A673 (cell line): ENCODE data around the gene TTC7B. TPM values are rescaled to one million over a fixed set of nuclear protein-coding genes. Genes with fewer than 3 reads are reported as not detected.

Experiments used
- BruUV-seq: library from RNA; stranded (reverse); fragments of 400-500 nt; replicated peaks from 2 replicates; lab custom pipeline; 2021; lab: Mats Ljungman, UMichigan
- CTCF ChIA-PET: fragments of 300-600 bp; sonication (Branson Sonifier 250); formaldehyde crosslinking; loops from one replicate; lab custom pipeline; 2022; ENCODE audit warnings: antibody characterized with exemption; lab: Charles Lee
- POLR2A ChIA-PET: fragments of 300-600 bp; sonication (Branson Sonifier 250); formaldehyde crosslinking; loops from one replicate; lab custom pipeline; 2022; ENCODE audit warnings: antibody characterized with exemption; ENCODE audit not compliant: low non-redundant PET; lab: Charles Lee
- DNase-seq: peaks from one replicate; pipeline ENCODE4 v3.0.0-alpha.2; 2015; ENCODE audit warnings: low spot score
- H3K27ac ChIP-seq: fragments of 200-600 bp; sonication (generic); 2 replicates; pipeline ENCODE4 v1.5.1; 2016; ENCODE audit warnings: mixed run types, low read depth, mild to moderate bottlenecking, mixed read lengths, antibody characterized with exemption, low read length; ENCODE audit not compliant: poor library complexity, severe bottlenecking
- H3K27me3 ChIP-seq: fragments of 200-600 bp; sonication (generic); replicated peaks from 2 replicates; pipeline ENCODE4 v1.6.1; 2017; ENCODE audit warnings: mixed run types, low read depth, mild to moderate bottlenecking, mixed read lengths, antibody characterized with exemption, low read length; ENCODE audit not compliant: insufficient read depth, poor library complexity
- H3K36me3 ChIP-seq: fragments of 200-600 bp; sonication (generic); 2 replicates; pipeline ENCODE4 v1.6.1; 2016; ENCODE audit warnings: mixed run types, mild to moderate bottlenecking, mixed read lengths, antibody characterized with exemption, low read length; ENCODE audit not compliant: insufficient read depth, poor library complexity, severe bottlenecking
- H3K4me1 ChIP-seq: fragments of 200-600 bp; sonication (generic); 2 replicates; pipeline ENCODE4 v1.6.1; 2017; ENCODE audit warnings: mixed run types, mild to moderate bottlenecking, mixed read lengths, antibody characterized with exemption, low read length; ENCODE audit not compliant: insufficient read depth, poor library complexity, severe bottlenecking
- H3K4me3 ChIP-seq: fragments of 200-600 bp; sonication (generic); 2 replicates; pipeline ENCODE4 v1.5.1; 2016; ENCODE audit warnings: low read depth, mixed run types, mild to moderate bottlenecking, mixed read lengths, low read length; ENCODE audit not compliant: poor library complexity, severe bottlenecking
- H3K9me3 ChIP-seq: fragments of 200-600 bp; sonication (generic); 2 replicates; pipeline ENCODE4 v1.6.1; 2016; ENCODE audit warnings: mixed run types, low read depth, mild to moderate bottlenecking, mixed read lengths, antibody characterized with exemption, low read length; ENCODE audit not compliant: poor library complexity, severe bottlenecking
- EZH2 ChIP-seq: fragments of 200-600 bp; sonication (generic); IDR thresholded peaks from 2 replicates; pipeline ENCODE4 v1.6.1; 2017; ENCODE audit warnings: borderline replicate concordance, low read depth, mild to moderate bottlenecking, mixed read lengths, antibody characterized with exemption, low read length; ENCODE audit not compliant: poor library complexity, severe bottlenecking
- intact Hi-C: fragments of 100-400 bp; cut with micrococcal nuclease; formaldehyde crosslinking; loops from one replicate; pipeline ENCODE4 v1.10.0; 2022; ENCODE audit not compliant: unreplicated experiment
- total RNA-seq: library from RNA; stranded (reverse); gene quantifications from 2 replicates; pipeline ENCODE4 v1.2.3, GENCODE V29; 2021
- TF ChIP-seq, protein P1 (sequence below): fragments of 300-800, 200-600 bp; sonication (generic); conservative IDR thresholded peaks from 2 replicates; pipeline ENCODE4 v1.5.1; 2017; ENCODE audit warnings: low read depth, mild to moderate bottlenecking, antibody characterized with exemption, low read length, moderate library complexity, mixed read lengths

The TTC7B gene
- total RNA-seq, 1 experiment from 2014 or later, result 39.2 TPM

DNA sequence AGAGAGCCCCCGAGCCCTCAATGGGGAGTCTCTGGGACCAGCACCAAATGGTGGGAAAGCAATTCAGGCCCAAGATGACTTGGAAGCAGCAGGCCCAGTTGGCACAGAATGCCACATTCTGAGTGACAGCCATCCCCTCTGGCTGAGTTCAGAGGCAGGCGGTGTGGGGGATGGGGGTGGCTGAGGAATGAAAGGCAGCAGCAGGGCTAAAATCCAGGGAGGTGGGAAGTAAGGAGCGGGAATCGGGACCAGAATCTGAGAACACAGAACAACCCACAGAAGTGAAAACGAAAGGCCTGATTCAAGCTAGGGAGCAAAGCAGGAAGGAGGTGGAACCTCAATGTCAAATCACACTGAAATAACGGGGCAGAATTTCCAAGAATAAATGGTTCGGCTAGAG, 248.2 kb downstream of the TTC7B start:
- H3K4me1 ChIP-seq, result no peaks in the 10 kb centered on the region
- H3K27me3 ChIP-seq, result no peaks in the 10 kb centered on the region
- H3K27ac ChIP-seq, result no peak overlapping the region
- H3K36me3 ChIP-seq, result no peaks in the 10 kb centered on the region
- ChIA-PET CTCF (no interaction called here), POLR2A (no interaction called here)
- no TSS peak for BruUV-seq
- H3K9me3 ChIP-seq, result no peaks in the 10 kb centered on the region
- intact Hi-C loops, result no loop called here
- DNase-seq, result no peak
- no peak for TF ChIP-seq EZH2
- TF ChIP-seq, protein P1, sequence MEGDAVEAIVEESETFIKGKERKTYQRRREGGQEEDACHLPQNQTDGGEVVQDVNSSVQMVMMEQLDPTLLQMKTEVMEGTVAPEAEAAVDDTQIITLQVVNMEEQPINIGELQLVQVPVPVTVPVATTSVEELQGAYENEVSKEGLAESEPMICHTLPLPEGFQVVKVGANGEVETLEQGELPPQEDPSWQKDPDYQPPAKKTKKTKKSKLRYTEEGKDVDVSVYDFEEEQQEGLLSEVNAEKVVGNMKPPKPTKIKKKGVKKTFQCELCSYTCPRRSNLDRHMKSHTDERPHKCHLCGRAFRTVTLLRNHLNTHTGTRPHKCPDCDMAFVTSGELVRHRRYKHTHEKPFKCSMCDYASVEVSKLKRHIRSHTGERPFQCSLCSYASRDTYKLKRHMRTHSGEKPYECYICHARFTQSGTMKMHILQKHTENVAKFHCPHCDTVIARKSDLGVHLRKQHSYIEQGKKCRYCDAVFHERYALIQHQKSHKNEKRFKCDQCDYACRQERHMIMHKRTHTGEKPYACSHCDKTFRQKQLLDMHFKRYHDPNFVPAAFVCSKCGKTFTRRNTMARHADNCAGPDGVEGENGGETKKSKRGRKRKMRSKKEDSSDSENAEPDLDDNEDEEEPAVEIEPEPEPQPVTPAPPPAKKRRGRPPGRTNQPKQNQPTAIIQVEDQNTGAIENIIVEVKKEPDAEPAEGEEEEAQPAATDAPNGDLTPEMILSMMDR, result no peak
- H3K4me3 ChIP-seq, result no peak overlapping the region

DNA sequence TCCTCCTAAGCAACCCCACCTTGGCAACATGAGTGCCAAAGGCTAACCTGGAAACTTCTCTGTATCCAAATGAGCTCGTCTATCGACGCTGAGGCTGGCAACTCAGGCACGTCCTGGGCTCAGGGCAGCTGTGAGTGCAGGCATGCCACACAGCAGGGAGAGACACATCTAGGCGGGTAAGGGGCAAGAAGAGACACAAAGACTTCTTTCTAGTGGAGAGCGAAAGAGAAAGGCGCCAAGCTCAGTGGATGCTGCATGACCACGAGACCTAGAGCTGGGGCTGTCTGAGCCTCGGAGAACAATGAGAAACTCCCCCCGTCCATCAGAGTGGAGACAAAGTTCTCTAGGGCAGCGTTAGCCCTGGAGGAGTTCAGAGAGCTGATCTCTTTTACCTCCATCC, 249.0 kb downstream of the TTC7B start:
- Histone ChIP-seq H3K4me3 (no peak overlapping the region), H3K27me3 (no peaks in the 10 kb centered on the region), H3K27ac (no peak overlapping the region), H3K4me1 (no peaks in the 10 kb centered on the region), H3K9me3 (no peaks in the 10 kb centered on the region), H3K36me3 (no peaks in the 10 kb centered on the region)
- CTCF ChIA-PET, result no interaction called here
- no peak for TF ChIP-seq EZH2
- TF ChIP-seq, protein P1, result no peak
- no TSS peak for BruUV-seq
- DNase-seq, result no peak
- intact Hi-C loops, result no loop called here
- POLR2A ChIA-PET, result no interaction called here

DNA sequence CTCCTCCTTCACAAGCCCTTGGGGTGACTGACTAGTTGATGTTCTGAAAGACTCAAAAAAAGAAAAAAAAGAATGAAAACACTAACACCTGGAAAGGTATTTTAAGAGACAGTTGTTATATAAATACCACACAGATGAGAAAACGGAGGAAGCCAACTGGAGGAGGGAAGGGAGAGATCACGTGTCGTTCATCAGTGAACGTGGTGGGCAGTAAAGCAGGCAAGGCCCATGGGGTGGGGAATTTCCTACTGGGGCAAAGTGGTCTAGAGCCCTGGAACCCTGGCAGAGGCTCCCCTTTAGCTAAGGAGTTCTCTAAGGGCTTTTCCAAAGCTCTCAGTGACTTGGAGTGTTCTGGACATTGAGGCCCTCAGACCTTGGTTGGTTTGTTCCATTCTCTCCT, 249.7 kb downstream of the TTC7B start:
- Histone ChIP-seq H3K4me3 (no peak overlapping the region), H3K9me3 (no peaks in the 10 kb centered on the region), H3K27me3 (no peaks in the 10 kb centered on the region), H3K4me1 (no peaks in the 10 kb centered on the region), H3K36me3 (no peaks in the 10 kb centered on the region), H3K27ac (no peak overlapping the region)
- TF ChIP-seq, protein P1, result no peak
- no peak for TF ChIP-seq EZH2
- no peak for DNase-seq
- ChIA-PET POLR2A (no interaction called here), CTCF (no interaction called here)
- no TSS peak for BruUV-seq
- intact Hi-C loops, result no loop called here
